Mesodermal cell (in vitro differentiated cells): ENCODE data around the gene ZNF490. TPM values are rescaled to one million over a fixed set of nuclear protein-coding genes. Genes with fewer than 3 reads are reported as not detected.

Experiments
- H3K27ac ChIP-seq: 2 replicates; pipeline ENCODE4 v1.7.0; 2013; ENCODE audit warnings: mild to moderate bottlenecking, low read depth, low read length, moderate library complexity; ENCODE audit not compliant: severe bottlenecking
- H3K36me3 ChIP-seq: 2 replicates; pipeline ENCODE4 v1.7.1; 2013; ENCODE audit warnings: mild to moderate bottlenecking, low read length, moderate library complexity; ENCODE audit not compliant: control insufficient read depth, insufficient read depth
- H3K4me1 ChIP-seq: one replicate; pipeline ENCODE4 v1.7.1; 2013; ENCODE audit warnings: mild to moderate bottlenecking, low read length; ENCODE audit not compliant: insufficient read depth, control insufficient read depth, poor library complexity, severe bottlenecking
- H3K4me3 ChIP-seq: 2 replicates; pipeline ENCODE4 v1.7.0; 2013; ENCODE audit warnings: low read length, control low read depth, mild to moderate bottlenecking; ENCODE audit not compliant: insufficient read depth, poor library complexity, severe bottlenecking; ENCODE audit errors: extremely low read depth
- H3K9me3 ChIP-seq: 2 replicates; pipeline ENCODE4 v1.7.1; 2013; ENCODE audit warnings: mild to moderate bottlenecking, low read length, moderate library complexity; ENCODE audit not compliant: control insufficient read depth
- WGBS, 2 experiments: methylation state at CpG; one replicate each; pipeline ENCODE4 v1.1.5; 2013; ENCODE audit warnings: missing lambda C conversion rate in 2 of 2; ENCODE audit not compliant: insufficient coverage in 2 of 2; 5-methylcytosine and 5-hydroxymethylcytosine counted together
- polyA plus RNA-seq, 2 experiments: library from polyadenylated mRNA; stranded (reverse); fragments of 50-300 nt; gene quantifications; one replicate each; pipeline ENCODE4 v1.2.3, GENCODE V29; 2013

ZNF490 gene
- 2.9 TPM for polyA plus RNA-seq (2013, experiment 1 of 2)
- polyA plus RNA-seq (2013, experiment 2 of 2), result 2.8 TPM

- Histone ChIP-seq H3K36me3 (peaks cover 55% of the 10 kb centered on the region), H3K9me3 (no peaks in the 10 kb centered on the region), H3K4me3 (peak within 1 kb of the TSS; percentile 95), H3K4me1 (no peaks in the 10 kb centered on the region), H3K27ac (peak within 1 kb of the TSS; percentile 98)
- 0% methylated on average over 58 to 59 of the region's 61 CpGs for WGBS, 2 experiments
These were observed at the start of gene ZNF490, which contains the start of gene ZNF791 for GRCh38 chr19:12610540-12611360. TSS of gene ZNF490 (minus strand) at chr19:12610813. CDS start at chr19:12610680, 133 bp downstream. TSS of gene ZNF791 (plus strand) at chr19:12610920. CDS start at chr19:12611080, 160 bp downstream.

- H3K4me3 ChIP-seq, result no peak overlapping the region
- 98% methylated on average over 17 to 22 of the region's 22 CpGs for whole genome bisulfite sequencing, 2 experiments
- H3K27ac ChIP-seq, result no peak overlapping the region
- H3K4me1 ChIP-seq, result no peaks in the 10 kb centered on the region
- no peaks in the 10 kb centered on the region for H3K9me3 ChIP-seq
- H3K36me3 ChIP-seq, result peaks cover 63% of the 10 kb centered on the region
These were observed 47.4 kb upstream of the ZNF490 start for GRCh38 chr19:12657966-12658365.

- 90 to 97% methylated on average over 22 to 32 of the region's 50 CpGs for WGBS, 2 experiments
These were observed 46.4 kb upstream of the ZNF490 start for GRCh38 chr19:12656899-12657571.

GRCh38 chr19:12655546-12655945 lies 44.9 kb upstream of the ZNF490 start:
- WGBS, 2 experiments, result 97 to 100% methylated on average over 5 to 8 of the region's 8 CpGs
- H3K36me3 ChIP-seq, result peaks cover 48% of the 10 kb centered on the region
- no peaks in the 10 kb centered on the region for H3K9me3 ChIP-seq
- no peak overlapping the region for H3K27ac ChIP-seq
- H3K4me3 ChIP-seq, result no peak overlapping the region
- no peaks in the 10 kb centered on the region for H3K4me1 ChIP-seq

More at GRCh38 chr19:12656899-12657571, 46.4 kb upstream of the ZNF490 start:
- Histone ChIP-seq H3K36me3 (peaks cover 59% of the 10 kb centered on the region), H3K4me1 (no peaks in the 10 kb centered on the region), H3K4me3 (no peak overlapping the region), H3K9me3 (no peaks in the 10 kb centered on the region), H3K27ac (no peak overlapping the region)

- Histone ChIP-seq H3K9me3 (no peaks in the 10 kb centered on the region), H3K4me3 (no peak overlapping the region), H3K36me3 (peaks cover 30% of the 10 kb centered on the region), H3K4me1 (no peaks in the 10 kb centered on the region), H3K27ac (no peak overlapping the region)
- WGBS, 2 experiments, result 91 to 100% methylated on average over 2 to 3 of the region's 6 CpGs
These were observed 41.6 kb upstream of the ZNF490 start for GRCh38 chr19:12652219-12652618.

GRCh38 chr19:12649941-12650340 lies 39.3 kb upstream of the ZNF490 start:
- 96 to 97% methylated on average over 4 to 7 of the region's 10 CpGs for WGBS, 2 experiments
- H3K4me1 ChIP-seq, result no peaks in the 10 kb centered on the region
- H3K4me3 ChIP-seq, result no peak overlapping the region
- H3K9me3 ChIP-seq, result no peaks in the 10 kb centered on the region
- peaks cover 15% of the 10 kb centered on the region for H3K36me3 ChIP-seq
- H3K27ac ChIP-seq, result no peak overlapping the region

GRCh38 chr19:12648088-12648487 lies 37.5 kb upstream of the ZNF490 start:
- no peaks in the 10 kb centered on the region for H3K9me3 ChIP-seq
- WGBS, 2 experiments, result 88 to 91% methylated on average over 25 to 29 of the region's 29 CpGs
- no peaks in the 10 kb centered on the region for H3K4me1 ChIP-seq
- H3K36me3 ChIP-seq, result peaks cover 7% of the 10 kb centered on the region
- H3K4me3 ChIP-seq, result no peak overlapping the region
- H3K27ac ChIP-seq, result no peak overlapping the region

GRCh38 chr19:12647490-12648071 lies 37.0 kb upstream of the ZNF490 start:
- 90% methylated on average over 15 to 25 of the region's 31 CpGs for WGBS, 2 experiments

GRCh38 chr19:12647047-12647446 lies 36.4 kb upstream of the ZNF490 start:
- H3K4me1 ChIP-seq, result no peaks in the 10 kb centered on the region
- no peak overlapping the region for H3K27ac ChIP-seq
- no peak overlapping the region for H3K4me3 ChIP-seq
- H3K36me3 ChIP-seq, result peaks cover 5% of the 10 kb centered on the region
- 89 to 100% methylated on average over 3 to 4 of the region's 8 CpGs for WGBS, 2 experiments
- no peaks in the 10 kb centered on the region for H3K9me3 ChIP-seq

More at GRCh38 chr19:12647490-12648071, 37.0 kb upstream of the ZNF490 start:
- Histone ChIP-seq H3K36me3 (peaks cover 7% of the 10 kb centered on the region), H3K4me1 (no peaks in the 10 kb centered on the region), H3K27ac (no peak overlapping the region), H3K4me3 (no peak overlapping the region), H3K9me3 (no peaks in the 10 kb centered on the region)

GRCh38 chr19:12646551-12646950 lies 35.9 kb upstream of the ZNF490 start:
- WGBS, 2 experiments, result 94% methylated on average over 5 of the region's 10 CpGs; no CpG with 5 or more reads in 1 of the 2 experiments
- H3K9me3 ChIP-seq, result no peaks in the 10 kb centered on the region
- no peak overlapping the region for H3K4me3 ChIP-seq
- no peak overlapping the region for H3K27ac ChIP-seq
- H3K4me1 ChIP-seq, result no peaks in the 10 kb centered on the region
- H3K36me3 ChIP-seq, result peaks cover 3% of the 10 kb centered on the region
